HepG2 (cell line): ENCODE data around the gene ORMDL2.

Source experiments
- ELK4 ChIP-seq: sonication (generic); formaldehyde crosslinking; IDR thresholded peaks from 2 replicates; pipeline ENCODE4 v1.9.0; 2021; ENCODE audit warnings: missing genetic modification reagents, borderline replicate concordance
- ESRRA ChIP-seq: sonication (generic); formaldehyde crosslinking; IDR thresholded peaks from 2 replicates; pipeline ENCODE4 v1.5.1; 2020; ENCODE audit warnings: mild to moderate bottlenecking, low read depth, missing genetic modification reagents
- KDM4B ChIP-seq: sonication (generic); formaldehyde crosslinking; IDR thresholded peaks from 2 replicates; pipeline ENCODE4 v1.4.0; 2020; ENCODE audit warnings: missing genetic modification reagents
- ZBED4 ChIP-seq: sonication (generic); formaldehyde crosslinking; IDR thresholded peaks from 2 replicates; pipeline ENCODE4 v1.4.0; 2020; ENCODE audit warnings: missing genetic modification reagents, borderline replicate concordance
- ZZZ3 ChIP-seq: sonication (generic); formaldehyde crosslinking; IDR thresholded peaks from 2 replicates; pipeline ENCODE4 v1.4.0; 2020; ENCODE audit warnings: missing genetic modification reagents, mild to moderate bottlenecking, borderline replicate concordance

GRCh38 chr12:55850401-55850800, 32.6 kb downstream of the ORMDL2 start:
- TF ChIP-seq ESRRA (CRISPR knock-in tag) (no peak), KDM4B (CRISPR knock-in tag) (no peak), ZZZ3 (CRISPR knock-in tag) (no peak), ZBED4 (CRISPR knock-in tag) (no peak), ELK4 (CRISPR knock-in tag) (no peak)
